Mesothelial cell of epicardium (in vitro differentiated cells): ENCODE data around the gene SEC14L6. TPM values are rescaled to one million over a fixed set of nuclear protein-coding genes. Genes with fewer than 3 reads are reported as not detected.

Experiments
- DNase-seq, 2 experiments: peaks; one replicate each; pipeline ENCODE4 v3.0.0; 2021; ENCODE audit warnings: low spot score in 2 of 2; ENCODE audit not compliant: unreplicated experiment in 2 of 2
- H3K27ac Mint-ChIP-seq: 2 replicates; pipeline ENCODE4 v1.8.0; 2021; ENCODE audit warnings: mixed read lengths
- H3K27me3 Mint-ChIP-seq: 2 replicates; pipeline ENCODE4 v1.8.0; 2021; ENCODE audit warnings: low read depth, mixed read lengths
- H3K36me3 Mint-ChIP-seq: 2 replicates; pipeline ENCODE4 v1.8.0; 2021; ENCODE audit warnings: mixed read lengths
- H3K4me1 Mint-ChIP-seq: 2 replicates; pipeline ENCODE4 v1.8.0; 2021; ENCODE audit warnings: mixed read lengths
- H3K4me3 Mint-ChIP-seq: 2 replicates; pipeline ENCODE4 v1.8.0; 2021; ENCODE audit warnings: mild to moderate bottlenecking, moderate library complexity, mixed read lengths
- H3K9me3 Mint-ChIP-seq: 2 replicates; pipeline ENCODE4 v1.8.0; 2021; ENCODE audit warnings: mixed read lengths
- CTCF ChIP-seq: fragments of 200-600 bp; sonication (generic); IDR thresholded peaks from one replicate; pipeline ENCODE4 v1.5.0; 2021; ENCODE audit warnings: antibody characterized with exemption; ENCODE audit not compliant: unreplicated experiment
- total RNA-seq: library from RNA; stranded (reverse); gene quantifications from 3 replicates; pipeline ENCODE4 v1.2.1, GENCODE V29; 2021

The SEC14L6 gene
- total RNA-seq, 1 donor from 2014 or later: 2.1 TPM

- DNase-seq: no peak
- H3K4me1 Mint-ChIP-seq: no peaks in the 10 kb centered on the region
- H3K27me3 Mint-ChIP-seq: no peaks in the 10 kb centered on the region
- H3K27ac Mint-ChIP-seq: no peak overlapping the region
- H3K36me3 Mint-ChIP-seq: peaks cover 26% of the 10 kb centered on the region
- TF ChIP-seq CTCF: no peak
- H3K9me3 Mint-ChIP-seq: no peaks in the 10 kb centered on the region
- no peak overlapping the region for H3K4me3 Mint-ChIP-seq
Measured at GRCh38 chr22:30584441-30584840, 37.9 kb upstream of the SEC14L6 start.

- no peaks in the 10 kb centered on the region for H3K4me1 Mint-ChIP-seq
- H3K9me3 Mint-ChIP-seq: no peaks in the 10 kb centered on the region
- no peak overlapping the region for H3K27ac Mint-ChIP-seq
- peaks cover 33% of the 10 kb centered on the region for H3K36me3 Mint-ChIP-seq
- H3K27me3 Mint-ChIP-seq: no peaks in the 10 kb centered on the region
- DNase-seq: no peak
- TF ChIP-seq CTCF: no peak
- H3K4me3 Mint-ChIP-seq: no peak overlapping the region
Measured at GRCh38 chr22:30582788-30583545, 36.4 kb upstream of the SEC14L6 start.

- Mint-ChIP-seq H3K4me3 (no peak overlapping the region), H3K36me3 (peaks cover 30% of the 10 kb centered on the region)
Measured at GRCh38 chr22:30582051-30582450, 35.5 kb upstream of the SEC14L6 start.

GRCh38 chr22:30580896-30581295 is 34.4 kb upstream of the SEC14L6 start:
- no peak for TF ChIP-seq CTCF
- Mint-ChIP-seq H3K4me3 (no peak overlapping the region), H3K27ac (no peak overlapping the region), H3K36me3 (peaks cover 29% of the 10 kb centered on the region), H3K27me3 (no peaks in the 10 kb centered on the region), H3K9me3 (no peaks in the 10 kb centered on the region), H3K4me1 (no peaks in the 10 kb centered on the region)
- no peak for DNase-seq

More at GRCh38 chr22:30582051-30582450, 35.5 kb upstream of the SEC14L6 start:
- no peaks in the 10 kb centered on the region for H3K9me3 Mint-ChIP-seq
- no peak for TF ChIP-seq CTCF
- DNase-seq: no peak
- H3K27me3 Mint-ChIP-seq: no peaks in the 10 kb centered on the region
- H3K4me1 Mint-ChIP-seq: no peaks in the 10 kb centered on the region
- H3K27ac Mint-ChIP-seq: no peak overlapping the region

DNA sequence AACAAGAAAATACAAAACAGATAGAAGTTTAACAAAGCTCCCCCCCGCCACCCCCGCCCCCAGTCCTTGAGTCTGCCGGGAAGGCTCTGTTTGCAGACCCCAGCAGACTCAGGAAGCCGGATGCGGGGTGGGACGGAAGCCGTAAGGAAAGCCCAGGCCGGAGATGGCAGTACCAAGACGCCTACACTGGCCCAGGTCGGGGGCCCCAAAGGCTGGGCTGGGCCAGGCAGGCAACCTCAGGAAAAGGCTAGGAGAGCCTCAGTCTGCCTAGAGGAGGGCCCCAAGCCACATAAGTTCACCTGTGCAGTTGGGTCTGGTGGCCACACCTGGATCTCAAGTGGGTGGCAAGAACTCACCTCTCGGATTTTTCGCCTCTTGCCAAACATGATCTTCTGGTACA is 31.9 kb upstream of the SEC14L6 start:
- Mint-ChIP-seq H3K9me3 (no peaks in the 10 kb centered on the region), H3K4me3 (no peak overlapping the region), H3K27me3 (peaks cover 7% of the 10 kb centered on the region), H3K36me3 (peaks cover 23% of the 10 kb centered on the region), H3K27ac (no peak overlapping the region), H3K4me1 (peaks cover 2% of the 10 kb centered on the region)
- DNase-seq: no peak
- TF ChIP-seq CTCF: no peak
